HG03175 (cell line): ENCODE results near the gene GPD1L.
A peak's percentile ranks its signal among the peaks of the same experiment; 100 is the strongest.
"Not testable (repeated sequence)": the region's sequence is repeated elsewhere in the genome, so short reads cannot be mapped to it uniquely, and the experiment has no call there.

Experiments used
- ATAC-seq: cut with Tn5 transposase; IDR thresholded peaks from one replicate; pipeline ENCODE4 v1.9.1; 2021; ENCODE audit warnings: mild to moderate bottlenecking, moderate library complexity; ENCODE audit not compliant: unreplicated experiment

The GPD1L gene

GRCh38 chr3:32105291-32106131 is 909 bp upstream of the GPD1L start:
- no peak for ATAC-seq

GRCh38 chr3:32106929-32107362 is 526 bp downstream of the GPD1L start:
- ATAC-seq = no peak

GRCh38 chr3:32108224-32108623 is 1.8 kb downstream of the GPD1L start:
- not testable (repeated sequence) for ATAC-seq

GRCh38 chr3:32109256-32109655 is 2.8 kb downstream of the GPD1L start:
- ATAC-seq = no peak

GRCh38 chr3:32110233-32110760 is 3.9 kb downstream of the GPD1L start:
- no peak for ATAC-seq

- ATAC-seq = no peak
These were observed 5.1 kb downstream of the GPD1L start for GRCh38 chr3:32111560-32111959.

- no peak for ATAC-seq
These were observed 7.1 kb downstream of the GPD1L start for GRCh38 chr3:32113566-32113965.

- ATAC-seq = peak; percentile 25
These were observed 7.6 kb downstream of the GPD1L start for GRCh38 chr3:32113981-32114545.

- ATAC-seq = peak; percentile 67
These were observed 8.3 kb downstream of the GPD1L start for GRCh38 chr3:32114546-32115386.

- ATAC-seq = no peak
These were observed 10.9 kb downstream of the GPD1L start for GRCh38 chr3:32117320-32117719.

- no peak for ATAC-seq
These were observed 11.8 kb downstream of the GPD1L start for GRCh38 chr3:32118215-32118614.

GRCh38 chr3:32120471-32120870 is 14.1 kb downstream of the GPD1L start:
- no peak for ATAC-seq

GRCh38 chr3:32121137-32121536 is 14.7 kb downstream of the GPD1L start:
- no peak for ATAC-seq

- ATAC-seq = no peak
These were observed 17.2 kb downstream of the GPD1L start for GRCh38 chr3:32123620-32124019.

- no peak for ATAC-seq
These were observed 18.6 kb downstream of the GPD1L start for GRCh38 chr3:32125012-32125411.

- ATAC-seq = no peak
These were observed 20.0 kb downstream of the GPD1L start for GRCh38 chr3:32126305-32127015.

- no peak for ATAC-seq
These were observed 20.9 kb downstream of the GPD1L start for GRCh38 chr3:32127219-32127826.

GRCh38 chr3:32128936-32129335 is 22.5 kb downstream of the GPD1L start:
- ATAC-seq = no peak

GRCh38 chr3:32129832-32130231 is 23.4 kb downstream of the GPD1L start:
- ATAC-seq = no peak

- no peak for ATAC-seq
These were observed 25.7 kb downstream of the GPD1L start for GRCh38 chr3:32132121-32132520.
